Kidney tubule cell (primary cell): ENCODE results near the gene ISLR.

Experiments used
- DNase-seq: peaks from one replicate; pipeline ENCODE4 v3.0.0-alpha.2; 2018; ENCODE audit warnings: low spot score

ISLR gene

GRCh38 chr15:74171965-74172541 lies 1.5 kb upstream of the ISLR start:
- no peak for DNase-seq

- DNase-seq: no peak
Measured at GRCh38 chr15:74172701-74173379, 670 bp upstream of the ISLR start.

- no peak for DNase-seq
Measured at GRCh38 chr15:74174219-74174957, 878 bp downstream of the ISLR start.

GRCh38 chr15:74174958-74175253 lies 1.4 kb downstream of the ISLR start:
- no peak for DNase-seq

- DNase-seq: no peak
Measured at GRCh38 chr15:74175271-74176191, 2.0 kb downstream of the ISLR start.

GRCh38 chr15:74176262-74177214 lies 3.0 kb downstream of the ISLR start:
- DNase-seq: no peak

GRCh38 chr15:74178326-74179100 lies 5.0 kb downstream of the ISLR start:
- no peak for DNase-seq

- peak; percentile 92 for DNase-seq
Measured at GRCh38 chr15:74179101-74179841, 5.8 kb downstream of the ISLR start.

- DNase-seq: peak; percentile 50
Measured at GRCh38 chr15:74179983-74180880, 6.7 kb downstream of the ISLR start.

- DNase-seq: no peak
Measured at GRCh38 chr15:74180881-74181602, 7.5 kb downstream of the ISLR start.

- DNase-seq: no peak
Measured at GRCh38 chr15:74182131-74182530, 8.6 kb downstream of the ISLR start.

GRCh38 chr15:74184582-74185091 lies 11.1 kb downstream of the ISLR start:
- peak; percentile 74 for DNase-seq

- peak; percentile 57 for DNase-seq
Measured at GRCh38 chr15:74185710-74186348, 12.3 kb downstream of the ISLR start.

GRCh38 chr15:74188216-74188615 lies 14.7 kb downstream of the ISLR start:
- no peak for DNase-seq

- DNase-seq: peak; percentile 46
Measured at GRCh38 chr15:74191798-74192197, 18.3 kb downstream of the ISLR start.

- no peak for DNase-seq
Measured at GRCh38 chr15:74192751-74193150, 19.2 kb downstream of the ISLR start.

- peak; percentile 99 for DNase-seq
Measured at GRCh38 chr15:74193299-74193718, 19.8 kb downstream of the ISLR start.
